ENCODE measurements around the gene EFCAB6. TPM values are rescaled to one million over a fixed set of nuclear protein-coding genes. Genes with fewer than 3 reads are reported as not detected.

The EFCAB6 gene
- total RNA-seq, 3 donors from 2014 or later, result 3.0 to 9.8 (median 5.9) TPM

GRCh38 chr22:43567691-43568324, 244.3 kb downstream of the EFCAB6 start:
- H3K27me3 ChIP-seq, result no peaks in the 10 kb centered on the region
- DNase-seq (ENCODE audit: low spot score in 2 of 2), result no peak
- H3K9me3 ChIP-seq, result no peaks in the 10 kb centered on the region
- no peaks in the 10 kb centered on the region for H3K36me3 ChIP-seq
- no peak overlapping the region for H3K4me3 ChIP-seq
- H3K4me1 ChIP-seq, result no peaks in the 10 kb centered on the region
- H3K27ac ChIP-seq, result no peak overlapping the region
- TF ChIP-seq, protein P1, sequence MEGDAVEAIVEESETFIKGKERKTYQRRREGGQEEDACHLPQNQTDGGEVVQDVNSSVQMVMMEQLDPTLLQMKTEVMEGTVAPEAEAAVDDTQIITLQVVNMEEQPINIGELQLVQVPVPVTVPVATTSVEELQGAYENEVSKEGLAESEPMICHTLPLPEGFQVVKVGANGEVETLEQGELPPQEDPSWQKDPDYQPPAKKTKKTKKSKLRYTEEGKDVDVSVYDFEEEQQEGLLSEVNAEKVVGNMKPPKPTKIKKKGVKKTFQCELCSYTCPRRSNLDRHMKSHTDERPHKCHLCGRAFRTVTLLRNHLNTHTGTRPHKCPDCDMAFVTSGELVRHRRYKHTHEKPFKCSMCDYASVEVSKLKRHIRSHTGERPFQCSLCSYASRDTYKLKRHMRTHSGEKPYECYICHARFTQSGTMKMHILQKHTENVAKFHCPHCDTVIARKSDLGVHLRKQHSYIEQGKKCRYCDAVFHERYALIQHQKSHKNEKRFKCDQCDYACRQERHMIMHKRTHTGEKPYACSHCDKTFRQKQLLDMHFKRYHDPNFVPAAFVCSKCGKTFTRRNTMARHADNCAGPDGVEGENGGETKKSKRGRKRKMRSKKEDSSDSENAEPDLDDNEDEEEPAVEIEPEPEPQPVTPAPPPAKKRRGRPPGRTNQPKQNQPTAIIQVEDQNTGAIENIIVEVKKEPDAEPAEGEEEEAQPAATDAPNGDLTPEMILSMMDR (IDR thresholded peaks at IDR 0.05), result no peak
- TF ChIP-seq POLR2AphosphoS5 (IDR thresholded peaks at IDR 0.05) (no peak), POLR2A (IDR thresholded peaks at IDR 0.05) (no peak)
- intact Hi-C loops (cut with DNase I; ENCODE audit: low total_unique reads), result no loop called here

- Histone ChIP-seq H3K27ac (peak overlapping the region in 1 of 2 donors; percentile 3), H3K4me3 (no peak overlapping the region), H3K27me3 (no peaks in the 10 kb centered on the region), H3K36me3 (no peaks in the 10 kb centered on the region), H3K9me3 (no peaks in the 10 kb centered on the region), H3K4me1 (no peaks in the 10 kb centered on the region)
- TF ChIP-seq POLR2AphosphoS5 (IDR thresholded peaks at IDR 0.05) (no peak), POLR2A (IDR thresholded peaks at IDR 0.05) (no peak)
- TF ChIP-seq, protein P1 (IDR thresholded peaks at IDR 0.05), result no peak
- DNase-seq (ENCODE audit: low spot score in 2 of 2), result no peak
- intact Hi-C loops (cut with DNase I; ENCODE audit: low total_unique reads), result no loop called here
Observed at GRCh38 chr22:43566561-43567332, 245.4 kb downstream of the EFCAB6 start.

DNA sequence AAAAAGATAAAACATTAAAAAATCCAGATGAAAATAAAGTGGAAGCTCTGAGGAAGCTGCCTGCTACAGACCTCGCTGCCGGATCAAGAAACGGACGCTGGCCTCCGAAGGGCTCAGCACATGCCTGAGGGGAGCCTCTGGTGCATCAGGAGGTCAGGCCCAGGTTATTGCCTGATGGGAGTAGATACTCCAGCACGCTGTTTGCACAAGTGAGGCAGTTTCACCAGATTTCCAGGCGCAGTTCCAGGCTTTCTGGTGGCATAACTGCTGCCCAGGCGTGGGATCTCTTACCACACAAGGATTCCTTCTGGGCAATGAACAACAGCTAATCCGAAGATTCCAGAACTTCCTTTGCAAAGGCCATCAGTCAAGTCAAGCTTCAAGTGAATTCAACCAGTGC, 246.1 kb downstream of the EFCAB6 start:
- Histone ChIP-seq H3K4me3 (no peak overlapping the region), H3K36me3 (no peaks in the 10 kb centered on the region)
- peak; percentile 52 to 81 for DNase-seq (ENCODE audit: low spot score in 2 of 2)

GRCh38 chr22:43564859-43565258, 247.2 kb downstream of the EFCAB6 start:
- Histone ChIP-seq H3K9me3 (no peaks in the 10 kb centered on the region), H3K4me1 (no peaks in the 10 kb centered on the region), H3K27me3 (no peaks in the 10 kb centered on the region), H3K36me3 (no peaks in the 10 kb centered on the region), H3K27ac (no peak overlapping the region), H3K4me3 (no peak overlapping the region)
- no peak for TF ChIP-seq POLR2A (IDR thresholded peaks at IDR 0.05)
- DNase-seq (ENCODE audit: low spot score in 2 of 2), result no peak
- intact Hi-C loops (cut with DNase I; ENCODE audit: low total_unique reads), result no loop called here

More for the DNA sequence above, 246.1 kb downstream of the EFCAB6 start:
- TF ChIP-seq POLR2AphosphoS5 (IDR thresholded peaks at IDR 0.05), result no peak
- TF ChIP-seq, protein P1 (IDR thresholded peaks at IDR 0.05), result no peak
- intact Hi-C loops (cut with DNase I; ENCODE audit: low total_unique reads), result no loop called here
- Histone ChIP-seq H3K27ac (peak overlapping the region in 1 of 2 donors; percentile 3), H3K27me3 (no peaks in the 10 kb centered on the region), H3K4me1 (no peaks in the 10 kb centered on the region), H3K9me3 (no peaks in the 10 kb centered on the region)

- intact Hi-C loops (cut with DNase I; ENCODE audit: low total_unique reads), result no loop called here
- Histone ChIP-seq H3K27me3 (no peaks in the 10 kb centered on the region), H3K4me1 (no peaks in the 10 kb centered on the region), H3K27ac (no peak overlapping the region), H3K4me3 (no peak overlapping the region), H3K36me3 (no peaks in the 10 kb centered on the region), H3K9me3 (no peaks in the 10 kb centered on the region)
- DNase-seq (ENCODE audit: low spot score in 2 of 2), result no peak
- TF ChIP-seq POLR2AphosphoS5 (IDR thresholded peaks at IDR 0.05) (no peak), POLR2A (IDR thresholded peaks at IDR 0.05) (no peak)
- TF ChIP-seq, protein P1 (IDR thresholded peaks at IDR 0.05), result no peak
Observed at GRCh38 chr22:43563571-43563970, 248.5 kb downstream of the EFCAB6 start.

All from breast epithelium (tissue), 4 donors.